Cerebellar cortex (tissue), 1 donor: Measurements from ENCODE around the gene PRDX4.
A peak's percentile ranks its signal among the peaks of the same experiment; 100 is the strongest.
"Not testable (repeated sequence)": the region's sequence is repeated elsewhere in the genome, so short reads cannot be mapped to it uniquely, and the experiment has no call there.

Experiments
- DNase-seq: peaks from one replicate; pipeline ENCODE4 v3.0.0-alpha.2; 2015; ENCODE audit warnings: low spot score

PRDX4 gene

DNA sequence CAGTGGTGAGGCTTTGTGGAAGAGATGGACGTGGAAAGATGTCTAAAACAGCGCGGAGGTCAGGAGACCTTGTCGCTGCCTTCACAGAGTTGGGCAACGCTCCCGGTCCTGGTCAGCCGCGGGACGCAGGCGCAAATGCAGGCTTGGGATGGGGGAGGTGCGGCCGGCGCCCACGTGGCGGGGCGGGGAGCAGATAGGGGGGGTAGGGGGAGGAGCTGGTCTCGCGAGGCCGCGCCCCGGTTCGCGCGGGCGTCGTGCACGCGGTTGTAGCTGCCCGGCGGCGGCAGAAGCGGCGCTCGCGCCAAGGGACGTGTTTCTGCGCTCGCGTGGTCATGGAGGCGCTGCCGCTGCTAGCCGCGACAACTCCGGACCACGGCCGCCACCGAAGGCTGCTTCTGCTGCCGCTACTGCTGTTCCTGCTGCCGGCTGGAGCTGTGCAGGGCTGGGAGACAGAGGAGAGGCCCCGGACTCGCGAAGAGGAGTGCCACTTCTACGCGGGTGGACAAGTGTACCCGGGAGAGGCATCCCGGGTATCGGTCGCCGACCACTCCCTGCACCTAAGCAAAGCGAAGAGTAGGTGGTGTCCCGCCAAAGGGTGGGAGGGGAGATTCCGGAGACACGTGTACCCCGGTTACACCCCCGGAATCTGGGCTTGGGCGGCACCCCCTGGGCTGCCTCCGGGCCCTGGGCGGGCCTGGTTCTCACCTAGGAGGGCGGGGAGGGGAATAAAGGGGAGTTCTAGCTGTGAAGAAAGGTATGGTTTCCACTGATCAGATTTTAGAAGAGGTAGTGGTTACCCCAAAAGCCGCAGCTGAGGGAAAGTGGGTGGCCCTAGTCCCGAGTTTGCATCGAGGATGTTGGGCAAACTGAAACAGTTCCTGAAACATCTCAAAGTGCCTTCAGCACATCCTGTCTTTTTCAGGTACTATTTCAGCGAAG lies at the start of gene PRDX4:
Gene PRDX4 (plus strand): TSS at position 255 of the 939 bp plus-strand sequence. CDS start 78 bp downstream, at position 333.
- DNase-seq = peak; percentile 83

DNA sequence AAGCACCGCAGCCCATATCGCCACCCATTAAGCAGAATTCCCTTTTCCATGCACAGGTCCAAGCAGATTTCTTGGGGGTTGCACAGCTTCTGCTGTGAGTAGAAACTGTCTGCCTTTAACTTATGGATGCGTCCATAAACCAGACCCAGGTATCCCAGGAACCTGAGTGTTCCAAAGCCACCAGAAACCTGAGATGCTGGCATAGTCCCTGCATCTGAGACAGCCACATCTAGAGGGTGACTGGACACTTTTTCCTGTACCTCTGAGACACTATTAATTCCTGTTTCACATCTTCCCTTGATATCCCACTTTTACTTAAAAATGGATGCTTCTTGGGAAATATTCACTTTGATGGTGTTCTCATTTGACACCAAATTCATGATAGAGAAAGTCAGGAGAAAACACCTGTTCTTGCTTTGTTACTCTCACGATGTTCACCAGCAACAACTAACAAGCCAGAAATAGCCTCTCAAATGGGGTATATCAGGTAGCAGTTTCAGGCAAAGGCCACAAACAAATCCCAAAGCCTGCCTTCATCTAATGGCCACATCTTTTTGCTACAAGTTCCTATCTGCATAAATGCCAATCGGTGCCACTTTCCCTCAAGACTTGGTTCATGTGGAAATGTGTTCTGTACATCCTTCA lies 45.5 kb upstream of the PRDX4 start:
- DNase-seq = no peak

DNA sequence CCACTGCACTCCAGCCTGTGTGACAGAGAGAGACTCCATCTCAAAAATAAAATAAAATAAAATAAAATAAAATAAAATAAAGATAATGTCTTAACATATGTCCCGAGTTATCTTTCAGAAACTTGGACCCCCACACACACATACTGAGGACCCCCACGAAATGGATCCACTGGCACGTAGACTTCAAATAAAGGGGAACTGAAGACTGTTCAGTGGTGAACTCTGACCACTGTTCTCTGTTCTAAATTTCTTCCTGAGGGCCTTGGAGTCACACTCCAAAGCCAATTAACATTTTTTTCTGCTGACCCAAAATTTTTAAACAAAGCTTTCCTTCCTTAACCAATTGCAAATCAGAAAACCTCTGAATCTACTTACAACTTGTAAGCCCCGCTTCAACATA lies 43.5 kb upstream of the PRDX4 start:
- no peak for DNase-seq

DNA sequence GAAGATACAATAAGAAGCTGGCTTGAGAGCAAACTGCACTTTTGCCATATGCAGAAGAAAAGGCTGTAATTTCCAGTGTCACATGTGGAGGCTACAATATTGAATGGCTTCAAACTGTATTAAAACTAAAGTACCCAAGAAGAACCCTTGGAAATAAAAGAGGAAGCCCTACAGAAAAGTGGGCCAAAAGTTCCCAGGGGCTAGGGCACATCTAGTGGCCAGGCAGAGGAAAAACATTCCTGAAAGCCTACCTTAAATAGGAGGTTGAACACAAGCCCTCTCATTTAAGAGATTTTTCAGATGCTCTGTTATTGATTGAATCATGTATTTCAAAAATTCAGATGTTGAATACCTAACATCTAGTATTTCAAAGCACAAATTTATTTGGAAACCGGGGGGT lies 40.6 kb upstream of the PRDX4 start:
- DNase-seq = no peak

DNA sequence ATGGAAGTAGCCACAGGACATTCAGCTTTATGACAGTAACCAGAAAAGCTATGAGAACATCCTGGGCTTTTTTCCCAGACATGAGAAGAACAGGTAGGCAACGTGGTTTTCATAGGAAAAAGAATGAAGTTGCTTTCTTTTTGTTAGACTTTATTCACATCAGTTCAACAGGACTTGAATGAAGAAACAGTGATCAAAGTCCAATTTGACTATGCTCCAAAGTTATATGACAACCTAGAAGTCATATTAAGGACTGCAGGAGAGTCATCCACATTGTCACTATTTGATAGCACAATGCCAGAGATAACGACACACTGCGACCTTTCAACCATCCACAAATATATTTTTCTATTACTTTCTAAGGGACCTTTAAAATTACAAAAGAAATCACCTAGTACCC lies 39.2 kb upstream of the PRDX4 start:
- DNase-seq = no peak

DNA sequence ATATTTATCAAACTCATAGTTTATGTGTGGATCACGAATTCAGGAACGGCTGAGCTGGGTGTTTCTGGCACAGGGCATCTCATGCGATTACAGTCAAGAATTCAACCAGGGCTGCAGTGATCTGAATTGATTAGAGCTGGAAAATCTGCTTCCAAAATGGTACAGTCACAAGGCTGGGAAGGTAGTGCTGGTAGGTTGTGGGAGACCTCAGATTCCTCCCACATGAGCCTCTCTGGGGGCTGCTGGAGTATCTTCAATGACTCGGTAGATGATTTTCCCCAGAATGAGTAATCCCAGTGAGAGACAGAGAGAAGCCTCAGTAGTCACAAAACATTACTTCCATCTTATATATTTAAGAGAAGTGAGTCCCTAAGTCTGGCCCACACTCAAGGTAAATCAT lies 36.2 kb upstream of the PRDX4 start:
- DNase-seq = no peak

DNA sequence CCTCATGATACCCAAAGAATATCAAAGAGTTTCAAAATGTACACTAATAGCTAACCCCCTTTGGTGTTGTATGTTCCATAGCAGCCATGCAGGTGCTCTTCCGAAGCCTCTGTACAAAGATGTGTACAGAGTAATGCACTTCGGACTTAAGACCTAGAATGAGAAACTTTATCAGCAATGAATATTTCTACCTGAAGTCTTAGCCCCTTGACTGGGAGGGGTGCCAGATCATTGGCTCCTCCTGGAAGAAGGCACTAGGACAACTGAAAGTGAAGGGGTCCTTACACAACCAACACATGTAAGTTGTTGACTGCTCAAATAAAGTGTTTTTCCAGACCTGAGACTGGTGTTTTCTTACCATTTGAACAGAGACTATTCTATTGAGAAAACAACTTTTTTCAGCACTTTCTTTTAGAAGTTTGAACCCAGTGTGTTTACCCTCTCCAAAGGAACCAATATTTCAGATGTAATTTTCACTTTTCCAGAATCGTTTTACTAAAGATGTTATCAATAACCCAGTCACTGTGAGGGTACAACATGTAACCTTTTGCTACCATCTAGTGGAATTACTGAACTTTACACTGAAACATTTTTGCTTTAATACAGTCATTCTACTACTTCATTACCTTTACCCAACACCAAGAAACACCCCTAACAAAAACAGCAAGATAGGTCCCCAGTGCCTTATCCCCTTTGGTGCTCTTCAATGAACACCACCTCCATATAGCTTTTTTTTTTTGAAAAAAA lies 33.3 kb upstream of the PRDX4 start:
- no peak for DNase-seq

DNA sequence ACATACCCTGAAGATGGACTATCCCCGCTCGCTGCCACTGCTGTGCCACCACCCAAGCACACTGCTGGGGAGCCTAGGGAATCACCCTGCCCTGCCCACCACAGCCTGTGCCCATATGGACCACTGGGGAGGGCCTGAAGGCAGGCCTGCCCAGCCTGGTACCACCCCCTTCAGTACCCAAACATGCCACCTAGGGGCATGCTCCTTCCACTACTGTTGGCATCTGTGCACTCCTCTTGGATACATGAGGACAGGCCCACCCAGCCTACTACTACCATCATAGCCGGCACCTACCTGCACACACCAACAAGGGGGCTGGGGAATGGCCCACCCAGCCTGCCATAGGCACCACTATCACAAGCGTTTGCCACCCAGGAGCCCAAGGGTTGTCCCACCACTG lies 30.1 kb upstream of the PRDX4 start:
- no peak for DNase-seq

DNA sequence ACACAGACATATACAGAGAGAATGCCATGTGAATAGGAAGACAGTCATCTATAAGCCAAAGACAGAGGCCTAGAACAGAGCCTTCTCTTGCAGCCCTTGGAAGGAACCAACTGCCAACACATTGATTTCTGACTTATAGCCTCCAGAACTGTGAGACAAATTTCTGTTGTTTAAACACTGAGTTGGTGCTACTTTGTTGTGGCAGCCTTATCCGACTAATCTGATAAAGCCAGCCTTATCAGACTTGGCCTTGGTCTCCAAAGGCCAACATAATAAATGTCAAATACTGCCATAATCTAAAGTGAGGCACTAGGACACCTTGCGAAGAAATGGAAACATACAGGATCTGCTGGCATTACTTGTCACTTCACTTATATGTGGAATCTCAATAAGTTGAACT lies 24.3 kb upstream of the PRDX4 start:
- no peak for DNase-seq

DNA sequence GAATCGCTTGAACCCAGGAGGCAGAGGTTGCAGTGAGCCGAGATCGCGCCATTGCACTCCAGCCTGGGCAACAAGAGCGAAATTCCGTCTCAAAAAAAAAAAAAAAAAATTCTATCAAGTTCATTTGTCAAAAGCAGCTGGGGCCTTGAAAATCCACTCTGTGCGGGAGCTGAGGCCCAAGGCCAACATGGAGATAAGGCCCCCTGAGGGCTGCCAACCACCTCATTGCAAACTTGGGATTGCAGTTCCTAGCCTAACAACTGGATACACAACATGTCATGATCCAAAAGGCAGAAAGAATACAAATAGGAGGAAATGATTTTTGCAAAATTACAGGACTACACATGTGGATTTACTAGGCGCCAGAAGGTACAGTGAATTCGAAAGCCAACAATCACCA lies 22.5 kb upstream of the PRDX4 start:
- DNase-seq = no peak

DNA sequence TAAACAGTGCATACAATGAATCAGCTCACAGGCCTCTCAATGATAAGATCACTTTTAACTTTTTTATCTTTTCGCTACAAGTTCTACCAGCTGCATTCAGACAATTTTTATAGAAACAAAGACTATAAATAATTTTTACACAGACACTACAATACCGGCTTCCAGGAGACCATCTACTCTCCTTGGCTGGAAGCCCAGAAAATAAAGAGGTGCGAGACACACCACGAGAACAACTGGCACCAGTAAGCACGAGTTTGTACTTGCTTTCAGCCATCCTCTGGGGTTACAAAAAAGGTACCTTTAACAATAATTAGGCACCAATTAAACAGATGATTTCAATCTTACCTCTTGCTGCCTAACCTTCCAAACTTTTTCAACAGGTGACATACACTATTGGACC lies 11.2 kb upstream of the PRDX4 start:
- DNase-seq = no peak

DNA sequence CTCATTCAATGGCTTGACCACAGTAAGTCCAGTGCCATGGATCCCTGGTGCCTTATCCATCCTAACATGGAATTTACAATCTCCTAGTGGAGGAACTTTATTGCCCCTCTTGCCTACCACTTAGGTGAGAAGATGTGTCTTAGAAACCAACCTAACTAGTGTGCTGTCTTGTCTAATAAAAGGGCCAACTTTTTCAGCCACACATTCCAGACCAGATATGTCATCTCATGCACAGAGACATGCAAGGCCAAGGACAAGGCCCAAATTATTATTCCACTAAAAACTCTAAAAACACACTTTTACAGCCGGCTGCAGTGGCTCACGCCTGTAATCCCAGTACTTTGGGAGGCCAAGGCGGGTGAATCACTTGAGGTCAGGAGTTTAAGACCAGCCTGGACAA lies 10.6 kb upstream of the PRDX4 start:
- DNase-seq = no peak

DNA sequence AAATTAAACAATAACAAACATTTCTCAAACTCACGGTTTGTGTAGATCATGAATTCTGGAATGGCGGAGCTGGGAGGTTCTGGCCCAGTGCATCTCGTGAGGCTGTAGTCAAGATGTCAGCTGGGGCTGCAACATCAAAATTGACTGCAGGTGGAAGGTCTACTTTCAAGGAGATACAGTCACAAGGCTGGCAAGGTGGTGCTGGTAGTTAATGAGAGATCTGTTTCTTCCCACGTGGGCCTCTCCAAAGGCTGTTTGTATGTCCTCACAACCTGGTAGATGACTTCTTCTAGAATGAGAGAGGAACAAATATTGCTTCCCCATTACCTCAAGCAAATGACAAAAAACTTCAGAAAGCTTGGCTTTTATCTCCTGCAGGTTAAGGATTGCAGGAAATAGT lies 8.0 kb upstream of the PRDX4 start:
- no peak for DNase-seq

DNA sequence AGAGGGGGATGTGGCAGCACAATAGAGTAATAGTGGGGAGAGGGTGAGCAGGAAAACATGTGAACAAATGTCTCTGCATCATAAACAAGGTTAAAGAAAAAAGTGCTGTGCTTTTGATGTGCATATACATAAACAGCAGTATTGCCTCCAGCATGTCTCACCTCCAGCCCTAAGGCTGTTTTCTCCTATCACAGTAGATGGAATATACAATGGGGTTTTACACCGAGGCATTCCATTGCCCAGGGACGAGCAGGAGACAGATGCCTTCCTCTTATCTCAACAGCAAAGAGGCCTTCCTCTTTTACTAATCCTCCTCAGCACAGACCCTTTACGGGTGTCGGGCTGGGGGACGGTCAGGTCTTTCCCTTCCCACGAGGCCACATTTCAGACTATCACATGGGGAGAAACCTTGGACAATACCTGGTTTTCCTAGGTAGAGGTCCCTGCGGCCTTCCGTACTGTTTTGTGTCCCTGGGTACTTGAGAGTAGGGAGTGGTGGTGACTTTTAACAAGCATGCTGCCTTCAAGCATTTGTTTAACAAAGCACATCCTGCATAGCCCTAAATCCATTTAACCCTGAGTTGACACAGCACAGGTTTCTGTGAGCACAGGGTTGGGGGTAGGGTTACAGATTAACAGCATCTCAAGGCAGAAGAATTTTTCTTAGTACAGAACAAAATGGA lies 7.1 kb upstream of the PRDX4 start:
- not testable (repeated sequence) for DNase-seq

DNA sequence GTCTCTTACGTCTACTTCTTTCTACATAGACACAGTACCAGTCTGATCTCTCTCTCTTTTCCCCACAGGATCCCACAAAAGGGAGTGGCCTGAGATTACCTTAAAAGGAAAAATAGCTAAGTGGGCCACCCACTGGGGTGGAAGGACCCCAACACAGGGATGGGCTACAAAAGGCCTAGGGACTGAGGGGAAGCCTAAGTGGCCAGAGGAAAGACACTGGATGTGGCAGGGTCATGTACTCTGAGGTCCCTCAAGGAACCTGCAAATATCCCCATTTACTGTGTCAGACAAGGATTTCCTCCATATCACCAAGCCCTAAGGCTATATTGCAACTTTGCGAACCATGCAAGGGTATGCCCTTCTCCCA lies 6.5 kb upstream of the PRDX4 start:
- no peak for DNase-seq

DNA sequence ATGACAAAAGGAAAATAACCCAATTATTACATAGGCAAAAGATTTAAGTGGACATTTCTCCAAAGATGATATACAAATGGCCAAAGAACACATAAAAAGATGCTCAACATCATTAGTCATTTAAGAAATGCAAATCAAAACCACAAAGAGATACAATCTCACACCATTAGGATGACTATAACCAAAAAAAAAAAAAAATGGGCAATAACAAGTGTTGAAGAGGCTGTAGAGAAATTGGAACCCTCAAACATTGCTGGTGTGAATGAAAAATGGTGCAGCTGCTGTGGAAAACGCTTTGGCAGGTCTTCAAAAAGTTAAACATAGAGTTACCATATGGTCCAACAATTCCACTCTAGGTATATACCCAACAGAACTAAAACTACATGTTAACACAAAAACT lies 5.6 kb upstream of the PRDX4 start:
- no peak for DNase-seq

DNA sequence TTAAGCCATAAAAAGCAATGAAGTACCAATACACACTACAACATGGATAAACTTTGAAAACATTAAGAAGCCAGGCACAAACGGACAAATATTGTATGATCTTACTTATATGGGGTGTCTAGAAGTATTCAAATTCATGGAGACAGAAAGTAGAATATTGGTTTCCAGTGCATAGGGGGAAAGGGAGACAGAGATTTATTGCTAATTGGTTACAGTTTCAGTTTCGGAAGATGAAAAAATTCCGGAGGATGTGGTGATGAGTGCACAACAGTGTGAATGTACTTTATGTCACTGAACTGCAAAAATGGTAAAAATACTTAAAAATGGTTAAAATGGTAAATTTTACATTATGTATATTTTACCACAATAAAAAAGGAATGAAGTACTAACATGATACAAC lies 5.1 kb upstream of the PRDX4 start:
- no peak for DNase-seq

DNA sequence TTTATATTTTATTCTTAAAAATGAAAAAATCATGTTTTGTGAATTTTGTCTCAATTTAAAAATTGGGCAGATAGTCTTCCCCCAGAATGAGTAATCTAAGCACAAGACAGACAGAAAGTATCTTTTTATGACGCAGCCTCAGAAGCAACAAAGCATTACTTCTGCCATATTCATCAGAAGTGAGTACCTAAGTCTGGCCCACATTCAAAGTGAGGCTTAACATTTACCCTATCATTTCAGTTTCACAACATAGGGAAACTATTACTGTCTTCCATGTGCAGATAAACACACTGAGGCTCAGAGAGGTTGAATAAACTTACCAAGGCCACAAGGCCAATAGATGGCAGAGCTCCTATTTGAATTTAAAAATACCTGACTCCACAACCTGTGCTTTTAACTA lies 4.4 kb upstream of the PRDX4 start:
- DNase-seq = no peak

DNA sequence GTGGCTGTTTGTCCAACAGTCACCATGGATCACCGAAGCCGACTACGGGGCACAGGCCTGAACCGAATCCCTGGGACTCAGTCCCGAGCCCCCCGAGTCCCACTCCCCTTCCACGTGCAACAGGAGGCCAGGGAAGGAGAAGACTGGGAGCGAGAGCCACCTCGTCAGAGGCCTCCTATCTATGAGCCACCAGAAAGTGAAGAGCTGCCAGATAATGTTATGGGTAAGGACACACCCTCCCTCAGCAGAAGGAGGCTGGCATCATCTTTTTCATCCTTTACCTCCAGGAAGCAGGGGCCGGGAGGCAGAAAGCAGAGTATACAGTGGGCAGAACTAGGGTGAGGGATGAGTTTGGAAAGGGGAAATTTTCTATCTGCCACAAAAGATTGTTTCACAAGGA lies 2.8 kb upstream of the PRDX4 start:
- no peak for DNase-seq

DNA sequence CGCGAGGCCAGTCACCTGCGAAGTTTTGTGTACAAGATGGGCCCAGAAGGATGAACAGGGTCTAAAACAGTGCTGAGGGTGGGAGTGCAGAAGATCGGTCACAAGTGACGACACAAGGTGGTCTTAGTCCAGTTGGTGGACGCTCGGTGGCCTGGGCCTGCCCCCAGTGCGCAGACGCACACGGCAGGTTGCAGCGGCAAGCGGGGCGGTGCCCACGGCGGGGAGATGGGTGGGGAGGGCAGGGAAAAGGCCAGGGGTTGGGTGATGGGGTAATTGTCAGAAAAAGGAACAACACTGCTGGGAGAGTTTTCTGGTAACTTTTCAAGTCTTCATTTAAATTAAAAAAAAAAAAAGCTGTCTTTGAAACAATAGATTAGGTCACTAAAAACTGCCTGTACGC lies 1.0 kb upstream of the PRDX4 start:
- DNase-seq = no peak

DNA sequence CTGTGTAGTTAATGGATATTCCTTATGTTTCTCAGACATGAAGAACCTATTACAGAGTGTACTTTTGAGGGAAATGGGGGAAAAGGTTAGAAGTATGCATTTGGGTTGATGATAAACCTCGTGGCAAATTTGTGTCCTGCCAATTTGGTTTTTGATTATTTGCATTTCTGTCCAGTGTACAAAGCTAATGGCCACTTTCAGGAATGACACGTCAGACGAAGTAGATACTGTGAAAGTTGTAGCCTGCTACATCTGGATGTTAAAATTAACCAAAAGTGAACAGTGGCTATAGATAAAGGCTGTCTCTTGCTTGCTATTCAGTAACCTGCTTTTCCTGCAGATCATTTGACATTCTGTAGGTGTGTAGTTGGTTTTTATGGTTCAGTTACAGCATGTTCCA lies 1.0 kb downstream of the PRDX4 start:
- no peak for DNase-seq

DNA sequence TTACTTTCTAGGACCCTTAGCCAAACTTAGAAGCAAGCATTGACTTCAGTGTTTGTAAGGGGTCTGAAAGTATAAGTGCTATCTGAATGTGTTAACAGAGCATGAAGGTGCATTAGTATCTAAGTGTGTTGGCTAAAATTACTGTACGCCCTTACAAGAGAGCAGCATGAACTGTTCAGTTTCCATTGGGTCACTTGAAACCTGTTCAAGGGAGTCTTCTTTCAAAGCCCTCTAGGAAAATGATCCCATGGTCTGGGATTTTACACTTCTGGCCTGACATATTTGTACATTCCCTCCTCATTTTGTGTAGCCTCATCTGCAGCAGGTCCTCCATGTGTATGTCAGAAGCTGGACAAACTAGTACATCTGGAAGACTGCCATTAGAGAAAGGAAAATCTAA lies 3.2 kb downstream of the PRDX4 start:
- DNase-seq = no peak
